ENCODE measurements around the gene TSNAX.

GRCh38 chr1:231575472-231575871, 47.0 kb downstream of the TSNAX start:
- TF ChIP-seq, protein P1, sequence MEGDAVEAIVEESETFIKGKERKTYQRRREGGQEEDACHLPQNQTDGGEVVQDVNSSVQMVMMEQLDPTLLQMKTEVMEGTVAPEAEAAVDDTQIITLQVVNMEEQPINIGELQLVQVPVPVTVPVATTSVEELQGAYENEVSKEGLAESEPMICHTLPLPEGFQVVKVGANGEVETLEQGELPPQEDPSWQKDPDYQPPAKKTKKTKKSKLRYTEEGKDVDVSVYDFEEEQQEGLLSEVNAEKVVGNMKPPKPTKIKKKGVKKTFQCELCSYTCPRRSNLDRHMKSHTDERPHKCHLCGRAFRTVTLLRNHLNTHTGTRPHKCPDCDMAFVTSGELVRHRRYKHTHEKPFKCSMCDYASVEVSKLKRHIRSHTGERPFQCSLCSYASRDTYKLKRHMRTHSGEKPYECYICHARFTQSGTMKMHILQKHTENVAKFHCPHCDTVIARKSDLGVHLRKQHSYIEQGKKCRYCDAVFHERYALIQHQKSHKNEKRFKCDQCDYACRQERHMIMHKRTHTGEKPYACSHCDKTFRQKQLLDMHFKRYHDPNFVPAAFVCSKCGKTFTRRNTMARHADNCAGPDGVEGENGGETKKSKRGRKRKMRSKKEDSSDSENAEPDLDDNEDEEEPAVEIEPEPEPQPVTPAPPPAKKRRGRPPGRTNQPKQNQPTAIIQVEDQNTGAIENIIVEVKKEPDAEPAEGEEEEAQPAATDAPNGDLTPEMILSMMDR (IDR thresholded peaks at IDR 0.05), result no peak
- TF ChIP-seq POLR2A (IDR thresholded peaks at IDR 0.05), result no peak
